K562 (cell line): ENCODE measurements around the gene PHF1. TPM values are rescaled to one million over a fixed set of nuclear protein-coding genes. Genes with fewer than 3 reads are reported as not detected.
A peak's percentile ranks its signal among the peaks of the same experiment; 100 is the strongest.

Experiments
- CEBPG ChIP-seq, 3 experiments: fragments of 200-800 bp in 1 of 3; sonication (Bioruptor generic) in 1 of 3; sonication (generic) in 1 of 3; formaldehyde crosslinking in 1 of 3; IDR thresholded peaks in 2 of 3; conservative IDR thresholded peaks in 1 of 3; 2 replicates each; pipeline versions ENCODE4 v1.6.1 to v1.8.0; 2016 to 2022; ENCODE audit warnings: missing compliant biosample characterization in 2 of 3, missing genetic modification characterization in 2 of 3, mild to moderate bottlenecking in 1 of 3, missing genetic modification reagents in 1 of 3
- CHCHD3 ChIP-seq: fragments of 250-450 bp; sonication (Bioruptor Pico); IDR thresholded peaks from 2 replicates; pipeline ENCODE4 v2.1.2; 2022; ENCODE audit warnings: mild to moderate bottlenecking
- FOS ChIP-seq: IDR thresholded peaks from 3 replicates; pipeline ENCODE4 v1.6.1; 2011; ENCODE audit not compliant: insufficient read length; ENCODE audit errors: extremely low read depth
- FOXJ3 ChIP-seq: sonication (generic); formaldehyde crosslinking; IDR thresholded peaks from 2 replicates; pipeline ENCODE4 v1.4.0; 2020; ENCODE audit warnings: mild to moderate bottlenecking, missing genetic modification reagents
- GATAD2B ChIP-seq: fragments of 450-650 bp; IDR thresholded peaks from 2 replicates; pipeline ENCODE4 v1.6.1; 2017; ENCODE audit warnings: mild to moderate bottlenecking, borderline replicate concordance
- HDAC6 ChIP-seq: IDR thresholded peaks from 2 replicates; pipeline ENCODE4 v1.6.1; 2012; ENCODE audit warnings: low read depth, mild to moderate bottlenecking, control low read depth, inconsistent platforms, low read length, moderate library complexity
- KDM4B ChIP-seq, 2 experiments: fragments of 450-650 bp in 1 of 2; sonication (generic) in 1 of 2; IDR thresholded peaks; 2 replicates each; pipeline ENCODE4 v1.6.1; 2016 to 2017; ENCODE audit warnings: borderline replicate concordance in 2 of 2, antibody characterized with exemption in 1 of 2, low read depth in 1 of 2, mild to moderate bottlenecking in 1 of 2
- MIER1 ChIP-seq: fragments of 450-650 bp; IDR thresholded peaks from 2 replicates; pipeline ENCODE4 v1.6.1; 2016; ENCODE audit warnings: antibody characterized with exemption, mild to moderate bottlenecking, low read depth
- NR2F6 ChIP-seq: fragments of 450-650 bp; formaldehyde crosslinking; IDR thresholded peaks from 2 replicates; pipeline ENCODE4 v1.4.0; 2020; ENCODE audit warnings: mild to moderate bottlenecking
- PHF8 ChIP-seq: fragments of 200-600 bp; sonication (generic); IDR thresholded peaks from 2 replicates; pipeline ENCODE4 v1.6.1; 2012; ENCODE audit warnings: mixed run types, mild to moderate bottlenecking, inconsistent platforms, low read length, moderate library complexity, borderline replicate concordance
- POLR2G ChIP-seq: fragments of 200-400 bp; formaldehyde crosslinking; IDR thresholded peaks from 2 replicates; pipeline ENCODE4 v1.6.1; 2017; ENCODE audit warnings: low read depth, mild to moderate bottlenecking, antibody characterized with exemption, low read length, moderate library complexity
- RBM17 ChIP-seq: fragments of 200-400 bp; formaldehyde crosslinking; IDR thresholded peaks from 2 replicates; pipeline ENCODE4 v1.6.1; 2017; ENCODE audit warnings: low read depth, mild to moderate bottlenecking, low read length, borderline replicate concordance
- RBM39 ChIP-seq: fragments of 200-400 bp; formaldehyde crosslinking; optimal IDR thresholded peaks from 2 replicates; pipeline ENCODE3; 2018; ENCODE audit warnings: low read depth, low read length
- SNRNP70 ChIP-seq: fragments of 200-400 bp; formaldehyde crosslinking; optimal IDR thresholded peaks from 2 replicates; pipeline ENCODE3; 2017; ENCODE audit warnings: low read depth, low read length
- TGIF2 ChIP-seq: sonication (generic); formaldehyde crosslinking; IDR thresholded peaks from 2 replicates; pipeline ENCODE4 v1.8.1; 2022; ENCODE audit warnings: mild to moderate bottlenecking, missing genetic modification reagents, moderate library complexity
- ZNF134 ChIP-seq: fragments of 250-450 bp; sonication (Bioruptor Pico); conservative IDR thresholded peaks from 2 replicates; pipeline ENCODE4 v1.4.0; 2020
- ZNF146 ChIP-seq: IDR thresholded peaks from one replicate; pipeline ENCODE4 v1.6.1; 2018; ENCODE audit warnings: missing compliant biosample characterization; ENCODE audit not compliant: unreplicated experiment
- ZNF175 ChIP-seq: fragments of 200-800 bp; sonication (Bioruptor generic); IDR thresholded peaks from 2 replicates; pipeline ENCODE4 v1.6.1; 2016; ENCODE audit warnings: low read depth, mild to moderate bottlenecking, missing genetic modification characterization, missing compliant biosample characterization
- ZNF24 ChIP-seq: fragments of 450-650 bp; IDR thresholded peaks from 2 replicates; pipeline ENCODE4 v1.6.1; 2016
- ZNF253 ChIP-seq: fragments of 250-450 bp; sonication (Bioruptor Pico); conservative IDR thresholded peaks from 2 replicates; pipeline ENCODE4 v1.6.1; 2021; ENCODE audit warnings: mild to moderate bottlenecking
- ZNF354B ChIP-seq: fragments of 250-450 bp; sonication (Bioruptor Pico); IDR thresholded peaks from 2 replicates; pipeline ENCODE4 v1.4.0; 2020
- ZNF41 ChIP-seq: fragments of 250-450 bp; sonication (Bioruptor Pico); conservative IDR thresholded peaks from 2 replicates; pipeline ENCODE4 v1.4.0; 2020; ENCODE audit warnings: mild to moderate bottlenecking
- polyA plus RNA-seq, 8 experiments: library from polyadenylated mRNA; depleted of rRNA in 4 of 8; stranded (reverse) in 5 of 8; unstranded in 3 of 8; fragments of >200 nt; fragmentation: Nextera tagmentation in 2 of 8; fragmentation: Illumina TruSeq in 1 of 8; extraction: Ambion mirVana in 2 of 8; extraction: Trizol in 1 of 8; gene quantifications; 2 replicates each; pipeline versions ENCODE4 v1.2.1 to v1.2.3, GENCODE V29; 2011 to 2014; ENCODE audit warnings: inconsistent platforms in 1 of 8, missing spikeins in 1 of 8
- total RNA-seq, 7 experiments: library from RNA; depleted of rRNA in 6 of 7; stranded (reverse); fragments of >200 nt in 6 of 7; fragmentation: Illumina TruSeq in 2 of 7; extraction: Trizol in 2 of 7; gene quantifications; 2 replicates each; pipeline versions ENCODE4 v1.2.1 to v1.2.3, GENCODE V29; 2011 to 2021; ENCODE audit warnings: low replicate concordance in 1 of 7
- TF ChIP-seq, protein P1 (sequence below): sonication (generic); formaldehyde crosslinking; IDR thresholded peaks from 2 replicates; pipeline ENCODE4 v1.5.0; 2020; ENCODE audit warnings: missing genetic modification reagents
- TF ChIP-seq, protein P2 (sequence below), 2 experiments: fragments of 450-650 bp in 1 of 2; sonication (generic) in 1 of 2; formaldehyde crosslinking; conservative IDR thresholded peaks; 2 replicates each; pipeline versions ENCODE4 v1.4.0 to v1.8.1; 2020 to 2022; ENCODE audit warnings: mild to moderate bottlenecking in 1 of 2, missing genetic modification reagents in 1 of 2
- TF ChIP-seq, protein P3 (sequence below): fragments of 250-450 bp; sonication (Bioruptor Pico); IDR thresholded peaks from 2 replicates; pipeline ENCODE4 v1.8.0; 2022; ENCODE audit warnings: inconsistent platforms

PHF1 gene
- total and polyA plus RNA-seq, 9 of the 15 experiments (the other 6 are each of a cell fraction or from before 2014, with no cell fraction given), result 3.7 to 64.2 (median 33.7) TPM

DNA sequence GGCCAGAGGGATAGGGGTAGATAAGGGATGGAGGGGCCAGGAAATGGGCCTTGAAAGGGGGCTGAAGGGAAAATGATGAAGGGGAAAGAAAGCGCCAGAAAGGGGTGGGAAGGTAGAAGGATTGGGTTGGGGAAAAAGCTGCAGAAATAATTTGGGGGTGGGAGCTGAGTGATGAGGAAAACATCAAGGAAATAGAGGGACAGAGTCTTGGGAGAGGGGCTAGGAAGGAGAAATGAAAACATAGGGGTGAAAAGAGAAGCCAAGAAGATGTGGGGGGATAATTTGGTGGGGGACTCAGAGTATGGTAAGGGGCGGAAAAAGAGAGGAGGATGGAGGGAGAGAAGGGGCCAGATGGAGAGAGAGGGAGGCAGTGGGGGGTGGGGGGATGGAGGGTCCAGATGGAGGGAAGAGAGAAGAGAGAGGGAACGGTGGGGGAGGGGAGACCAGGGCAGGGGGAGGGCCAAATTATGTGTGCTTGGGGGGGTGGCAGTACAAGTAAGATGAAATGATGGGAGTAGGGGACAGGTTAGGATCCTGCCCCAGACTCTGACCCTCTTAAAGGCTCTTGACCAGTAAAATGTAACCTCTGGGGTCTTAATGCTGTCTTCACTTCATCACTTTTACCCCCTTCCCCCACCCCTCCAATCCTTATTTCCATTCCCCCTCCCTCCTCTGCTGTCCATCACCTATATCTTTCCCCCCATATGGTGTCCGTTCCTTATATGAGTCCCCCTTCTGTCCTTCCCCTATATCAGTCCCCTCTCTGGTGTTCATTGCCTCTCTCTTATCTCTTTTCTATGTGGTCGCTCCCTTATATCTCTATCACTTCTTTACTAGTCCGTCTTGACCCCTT, 9.9 kb downstream of the PHF1 start (continued):
- no peak for TF ChIP-seq PHF8
- TF ChIP-seq HDAC6, result no peak
- TF ChIP-seq, protein P1, sequence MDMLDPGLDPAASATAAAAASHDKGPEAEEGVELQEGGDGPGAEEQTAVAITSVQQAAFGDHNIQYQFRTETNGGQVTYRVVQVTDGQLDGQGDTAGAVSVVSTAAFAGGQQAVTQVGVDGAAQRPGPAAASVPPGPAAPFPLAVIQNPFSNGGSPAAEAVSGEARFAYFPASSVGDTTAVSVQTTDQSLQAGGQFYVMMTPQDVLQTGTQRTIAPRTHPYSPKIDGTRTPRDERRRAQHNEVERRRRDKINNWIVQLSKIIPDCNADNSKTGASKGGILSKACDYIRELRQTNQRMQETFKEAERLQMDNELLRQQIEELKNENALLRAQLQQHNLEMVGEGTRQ (CRISPR knock-in tag), result no peak
- TF ChIP-seq FOS, result no peak
- TF ChIP-seq, protein P2, sequence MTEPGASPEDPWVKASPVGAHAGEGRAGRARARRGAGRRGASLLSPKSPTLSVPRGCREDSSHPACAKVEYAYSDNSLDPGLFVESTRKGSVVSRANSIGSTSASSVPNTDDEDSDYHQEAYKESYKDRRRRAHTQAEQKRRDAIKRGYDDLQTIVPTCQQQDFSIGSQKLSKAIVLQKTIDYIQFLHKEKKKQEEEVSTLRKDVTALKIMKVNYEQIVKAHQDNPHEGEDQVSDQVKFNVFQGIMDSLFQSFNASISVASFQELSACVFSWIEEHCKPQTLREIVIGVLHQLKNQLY (CRISPR knock-in tag; conservative IDR thresholded peaks at IDR 0.05), result no peak
- TF ChIP-seq ZNF253 (CRISPR knock-in tag), result no peak
- TF ChIP-seq, protein P3, sequence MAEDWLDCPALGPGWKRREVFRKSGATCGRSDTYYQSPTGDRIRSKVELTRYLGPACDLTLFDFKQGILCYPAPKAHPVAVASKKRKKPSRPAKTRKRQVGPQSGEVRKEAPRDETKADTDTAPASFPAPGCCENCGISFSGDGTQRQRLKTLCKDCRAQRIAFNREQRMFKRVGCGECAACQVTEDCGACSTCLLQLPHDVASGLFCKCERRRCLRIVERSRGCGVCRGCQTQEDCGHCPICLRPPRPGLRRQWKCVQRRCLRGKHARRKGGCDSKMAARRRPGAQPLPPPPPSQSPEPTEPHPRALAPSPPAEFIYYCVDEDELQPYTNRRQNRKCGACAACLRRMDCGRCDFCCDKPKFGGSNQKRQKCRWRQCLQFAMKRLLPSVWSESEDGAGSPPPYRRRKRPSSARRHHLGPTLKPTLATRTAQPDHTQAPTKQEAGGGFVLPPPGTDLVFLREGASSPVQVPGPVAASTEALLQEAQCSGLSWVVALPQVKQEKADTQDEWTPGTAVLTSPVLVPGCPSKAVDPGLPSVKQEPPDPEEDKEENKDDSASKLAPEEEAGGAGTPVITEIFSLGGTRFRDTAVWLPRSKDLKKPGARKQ, result no peak
- no peak for TF ChIP-seq FOXJ3
- no peak for TF ChIP-seq POLR2G
- no peak for TF ChIP-seq ZNF146
- no peak for TF ChIP-seq TGIF2 (CRISPR knock-in tag)
- no peak for TF ChIP-seq RBM39
- TF ChIP-seq RBM17, result no peak
- no peak for TF ChIP-seq ZNF134
- no peak for TF ChIP-seq ZNF41 (CRISPR knock-in tag)
- 0 out of 2 replicates have a peak, but pooled peaks have one; percentile 55 for TF ChIP-seq ZNF24
- no peak for TF ChIP-seq CHCHD3 (CRISPR knock-in tag)
- no peak for TF ChIP-seq ZNF354B (CRISPR knock-in tag)
- no peak for TF ChIP-seq GATAD2B
- no peak for TF ChIP-seq SNRNP70
- TF ChIP-seq MIER1, result no peak
- no peak for TF ChIP-seq KDM4B (IDR thresholded peaks at IDR 0.05; ENCODE audit: borderline replicate concordance in 2 of 2, low read depth in 1 of 2)
- TF ChIP-seq CEBPG (CRISPR knock-in tag; IDR thresholded peaks at IDR 0.05), result no peak
- TF ChIP-seq CEBPG (tag; conservative IDR thresholded peaks at IDR 0.05 in 1 of 2, IDR thresholded peaks at IDR 0.05 in 1 of 2), result no peak
- TF ChIP-seq NR2F6, result no peak
- TF ChIP-seq ZNF175 (CRISPR knock-in tag), result no peak
